Ecto neural progenitor cell (in vitro differentiated cells): ENCODE measurements around the gene CACNA1B.
"Not testable (repeated sequence)": the region's sequence is repeated elsewhere in the genome, so short reads cannot be mapped to it uniquely, and the experiment has no call there.

Source experiments
- DNase-seq: peaks from one replicate; pipeline ENCODE4 v3.0.0-alpha.2; 2018; ENCODE audit warnings: low spot score

CACNA1B gene

GRCh38 chr9:138117101-138117750, 239.6 kb downstream of the CACNA1B start:
- DNase-seq = no peak

GRCh38 chr9:138117836-138118235, 240.3 kb downstream of the CACNA1B start:
- DNase-seq = no peak

GRCh38 chr9:138118601-138119071, 241.1 kb downstream of the CACNA1B start:
- no peak for DNase-seq

GRCh38 chr9:138119202-138120027, 241.8 kb downstream of the CACNA1B start:
- DNase-seq = peak; percentile 29

GRCh38 chr9:138120072-138120471, 242.5 kb downstream of the CACNA1B start:
- no peak for DNase-seq

GRCh38 chr9:138120511-138121437, 243.2 kb downstream of the CACNA1B start:
- peak; percentile 34 for DNase-seq

GRCh38 chr9:138121438-138122050, 244.0 kb downstream of the CACNA1B start:
- peak; percentile 38 for DNase-seq

- no peak for DNase-seq
Measured at GRCh38 chr9:138122201-138122600, 244.6 kb downstream of the CACNA1B start.

- no peak for DNase-seq
Measured at GRCh38 chr9:138122676-138123075, 245.1 kb downstream of the CACNA1B start.

- DNase-seq = no peak
Measured at GRCh38 chr9:138123086-138123485, 245.5 kb downstream of the CACNA1B start.

- DNase-seq = not testable (repeated sequence)
Measured at GRCh38 chr9:138126090-138126857, 248.7 kb downstream of the CACNA1B start.

- DNase-seq = not testable (repeated sequence)
Measured at GRCh38 chr9:138126858-138127584, 249.4 kb downstream of the CACNA1B start.

- not testable (repeated sequence) for DNase-seq
Measured at GRCh38 chr9:138128027-138128426, 250.4 kb downstream of the CACNA1B start.

- DNase-seq = not testable (repeated sequence)
Measured at GRCh38 chr9:138129318-138129717, 251.7 kb downstream of the CACNA1B start.

- DNase-seq = not testable (repeated sequence)
Measured at GRCh38 chr9:138132946-138133705, 255.5 kb downstream of the CACNA1B start.

- not testable (repeated sequence) for DNase-seq
Measured at GRCh38 chr9:138134581-138134980, 257.0 kb downstream of the CACNA1B start.

GRCh38 chr9:138139096-138139495, 261.5 kb downstream of the CACNA1B start:
- DNase-seq = not testable (repeated sequence)

- DNase-seq = not testable (repeated sequence)
Measured at GRCh38 chr9:138140980-138141379, 263.4 kb downstream of the CACNA1B start.

- DNase-seq = not testable (repeated sequence)
Measured at GRCh38 chr9:138142528-138143244, 265.1 kb downstream of the CACNA1B start.
